Stimulated activated effector memory CD8-positive, alpha-beta T cell treated with anti-CD3 and anti-CD28 coated beads, Interleukin-12 subunit alpha, Interleukin-12 subunit beta, amount 100 ng/mL, for 72 hours (primary cell): ENCODE measurements around the gene CHMP1A.
"Not testable (repeated sequence)": the region's sequence is repeated elsewhere in the genome, so short reads cannot be mapped to it uniquely, and the experiment has no call there.

Experiments used
- ATAC-seq: fragments of 150-1000 bp; cut with Tn5 transposase; 2 replicates; pipeline ENCODE4 v1.10.0; 2021
- DNase-seq, 2 donors: peaks; one replicate each; pipeline ENCODE4 v3.0.0; 2021 to 2022; ENCODE audit warnings: low spot score in 2 of 2
- H3K27ac Mint-ChIP-seq: one replicate; pipeline ENCODE4 v1.8.0; 2022; ENCODE audit warnings: mild to moderate bottlenecking, mixed read lengths
- H3K36me3 Mint-ChIP-seq: one replicate; pipeline ENCODE4 v1.8.0; 2022; ENCODE audit warnings: mild to moderate bottlenecking, mixed read lengths
- H3K4me1 Mint-ChIP-seq: one replicate; pipeline ENCODE4 v1.8.0; 2022; ENCODE audit warnings: mixed read lengths
- H3K4me3 Mint-ChIP-seq: one replicate; pipeline ENCODE4 v1.8.0; 2022; ENCODE audit warnings: mild to moderate bottlenecking, mixed read lengths
- H3K9me3 Mint-ChIP-seq: one replicate; pipeline ENCODE4 v1.8.0; 2022; ENCODE audit warnings: mixed read lengths

Gene CHMP1A

DNA sequence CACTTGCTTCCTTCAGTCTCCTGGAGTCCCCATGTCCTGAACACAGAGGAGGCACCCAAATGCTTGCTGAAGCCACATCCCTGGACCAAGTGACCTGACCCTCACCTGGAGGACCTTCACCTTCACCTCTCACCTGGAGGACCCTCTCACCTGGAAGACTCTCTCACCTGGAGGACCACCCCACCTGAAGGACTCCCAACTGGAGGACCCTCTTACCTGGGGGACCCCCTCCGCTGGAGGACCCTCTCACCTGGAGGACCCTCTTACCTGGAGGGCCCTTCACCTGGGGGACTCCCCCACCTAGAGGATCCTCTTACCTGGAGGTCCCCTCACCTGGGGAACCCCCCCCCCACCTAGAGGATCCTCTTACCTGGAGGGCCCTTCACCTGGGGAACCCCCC lies 28.4 kb upstream of the CHMP1A start:
- peaks cover 26% of the 10 kb centered on the region for H3K4me1 Mint-ChIP-seq
- H3K36me3 Mint-ChIP-seq, result peaks cover 31% of the 10 kb centered on the region
- H3K9me3 Mint-ChIP-seq, result no peaks in the 10 kb centered on the region
- no peak overlapping the region for H3K27ac Mint-ChIP-seq
- ATAC-seq, result no peak
- peak overlapping the region; percentile 83 for H3K4me3 Mint-ChIP-seq
- no peak for DNase-seq

DNA sequence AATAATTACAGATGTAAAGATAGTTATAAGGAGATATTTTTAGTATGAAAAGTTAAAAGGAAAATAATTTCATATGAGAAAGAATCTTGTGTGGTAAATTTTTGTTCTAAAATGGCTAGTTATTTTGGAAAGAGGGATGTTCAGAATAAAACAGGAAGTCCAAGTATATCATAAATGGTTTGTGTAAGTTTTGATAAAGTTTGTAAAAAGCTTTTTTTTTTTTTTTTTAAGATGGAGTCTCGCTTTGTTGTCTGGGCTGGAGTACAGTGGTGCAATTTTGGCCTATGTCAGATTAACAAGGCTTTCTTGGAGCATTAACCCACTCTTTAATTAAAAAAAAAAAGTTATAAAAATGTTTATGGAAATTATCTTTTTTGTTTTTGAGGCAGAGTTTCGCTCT lies 20.8 kb upstream of the CHMP1A start:
- DNase-seq (no peak), ATAC-seq (no peak)
- no peak overlapping the region for H3K27ac Mint-ChIP-seq
- H3K36me3 Mint-ChIP-seq, result no peaks in the 10 kb centered on the region
- no peaks in the 10 kb centered on the region for H3K9me3 Mint-ChIP-seq
- H3K4me1 Mint-ChIP-seq, result no peaks in the 10 kb centered on the region
- H3K4me3 Mint-ChIP-seq, result no peak overlapping the region

DNA sequence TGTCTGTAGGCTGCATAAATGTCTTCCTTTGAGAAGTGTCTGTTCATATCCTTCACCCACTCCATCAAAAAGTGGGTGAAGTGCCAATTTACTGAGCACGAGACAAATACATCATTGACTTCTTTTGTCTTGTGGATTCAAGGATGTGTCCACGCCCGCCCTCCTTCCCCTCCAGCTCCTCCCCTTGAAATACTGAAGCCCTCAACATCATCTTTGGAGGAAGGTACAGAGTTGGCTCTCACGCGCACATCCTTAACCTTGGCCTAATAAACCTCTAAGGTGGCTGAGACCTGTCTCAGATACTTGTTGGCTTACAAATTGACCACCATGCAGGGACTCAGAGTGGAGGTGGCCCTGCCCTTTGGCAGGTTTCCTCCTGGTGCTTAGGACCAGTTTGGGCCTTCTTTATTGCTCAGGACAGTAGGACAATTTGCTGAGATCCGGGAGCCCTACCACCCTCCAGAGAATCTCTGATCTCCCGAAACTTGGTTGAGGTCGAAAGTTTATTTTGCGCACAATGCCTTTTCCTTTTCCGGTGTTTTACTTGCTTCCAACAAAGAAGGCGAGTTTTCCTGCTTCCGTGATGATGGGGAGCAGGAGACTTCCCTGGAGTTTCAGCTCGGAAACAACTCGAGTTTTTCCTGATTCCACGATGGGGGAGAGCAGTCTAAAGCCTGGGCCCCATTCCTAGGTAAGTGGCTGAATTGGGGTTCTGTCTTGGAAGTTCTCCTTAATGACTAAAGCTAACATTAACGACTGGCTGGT lies 14.9 kb upstream of the CHMP1A start:
- ATAC-seq (no peak), DNase-seq (no peak)
- Mint-ChIP-seq H3K36me3 (no peaks in the 10 kb centered on the region), H3K27ac (no peak overlapping the region), H3K4me1 (no peaks in the 10 kb centered on the region), H3K4me3 (no peak overlapping the region), H3K9me3 (no peaks in the 10 kb centered on the region)

DNA sequence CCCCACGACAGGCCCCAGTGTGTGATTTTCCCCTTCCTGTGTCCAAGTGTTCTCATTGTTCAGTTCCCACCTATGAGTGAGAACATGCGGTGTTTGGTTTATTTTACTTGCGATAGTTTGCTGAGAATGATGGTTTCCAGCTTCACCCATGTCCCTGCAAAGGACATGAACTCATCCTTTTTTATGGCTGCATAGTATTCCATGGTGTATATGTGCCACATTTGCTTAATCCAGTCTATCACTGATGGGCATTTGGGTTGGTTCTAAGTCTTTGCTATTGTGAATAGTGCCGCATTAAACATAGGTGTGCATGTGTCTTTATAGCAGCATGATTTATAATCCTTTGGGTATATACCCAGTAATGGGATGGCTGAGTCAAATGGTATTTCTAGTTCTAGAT lies 14.1 kb upstream of the CHMP1A start:
- DNase-seq, H3K9me3 Mint-ChIP-seq, H3K36me3 Mint-ChIP-seq, H3K27ac Mint-ChIP-seq, H3K4me3 Mint-ChIP-seq, ATAC-seq, H3K4me1 Mint-ChIP-seq: not testable (repeated sequence)

DNA sequence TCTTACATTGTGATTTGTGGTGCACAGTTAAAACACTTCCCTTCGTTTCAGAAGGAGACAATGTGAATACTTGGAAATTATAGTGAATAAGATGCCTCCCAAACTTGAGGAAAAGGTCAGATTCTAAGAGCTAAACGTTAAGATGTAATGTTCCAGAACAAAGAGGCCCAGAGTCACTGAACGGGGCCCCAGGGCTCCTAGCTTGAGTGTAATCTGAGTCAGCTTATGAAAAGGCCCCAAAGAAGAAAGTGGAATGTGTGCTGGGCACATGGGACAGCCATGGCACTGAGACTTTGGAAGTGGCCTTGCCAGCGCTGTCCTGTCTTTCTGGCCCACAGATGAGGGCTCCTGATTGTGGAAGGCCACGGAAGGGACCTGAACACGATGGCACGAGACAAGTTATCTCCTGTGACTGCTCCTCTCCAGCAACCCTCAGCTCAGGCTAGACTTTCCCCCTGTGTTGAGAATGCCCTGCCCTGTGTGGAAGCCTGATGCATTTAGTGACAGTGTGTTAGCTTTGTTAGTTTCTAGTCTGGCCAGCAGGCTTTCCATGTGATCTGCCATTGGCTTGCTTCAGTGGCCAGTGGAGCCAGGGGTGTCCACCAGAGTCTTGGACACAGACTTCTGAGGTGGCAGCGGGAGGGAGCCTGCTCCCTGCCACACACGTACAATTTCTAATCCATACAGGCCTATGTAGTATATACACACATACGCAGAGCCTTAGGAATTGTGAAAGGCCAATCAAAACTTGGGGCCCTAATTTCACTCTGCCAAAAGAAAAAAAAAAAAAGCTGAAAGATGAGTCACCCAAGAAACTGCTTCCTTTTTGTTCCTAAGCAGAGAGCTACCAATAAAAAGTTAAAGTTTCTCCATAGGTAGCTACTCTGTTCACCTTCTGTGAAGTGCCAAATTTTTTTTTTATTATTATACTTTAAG lies 13.3 kb upstream of the CHMP1A start:
- ATAC-seq (no peak), DNase-seq (no peak)
- H3K36me3 Mint-ChIP-seq, result no peaks in the 10 kb centered on the region
- no peak overlapping the region for H3K27ac Mint-ChIP-seq
- H3K4me3 Mint-ChIP-seq, result no peak overlapping the region
- no peaks in the 10 kb centered on the region for H3K4me1 Mint-ChIP-seq
- no peaks in the 10 kb centered on the region for H3K9me3 Mint-ChIP-seq

DNA sequence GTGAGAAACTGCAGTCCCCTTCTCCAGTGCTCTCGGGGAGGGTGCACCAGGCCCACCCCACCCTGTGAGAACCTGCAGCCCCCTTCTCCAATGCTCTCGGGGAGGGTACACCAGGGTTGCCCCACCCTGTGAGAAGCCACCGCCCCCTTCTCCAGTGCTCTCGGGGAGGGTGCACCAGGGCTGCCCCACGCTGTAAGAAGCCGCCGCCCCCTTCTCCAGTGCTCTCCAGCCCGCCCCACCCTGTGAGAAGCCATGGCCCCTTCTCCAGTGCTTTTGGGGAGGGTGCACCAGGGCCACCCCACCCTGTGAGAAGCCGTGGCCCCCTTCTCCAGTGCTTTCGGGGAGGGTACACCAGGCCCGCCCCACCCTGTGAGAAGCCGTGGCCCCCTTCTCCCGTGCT lies 12.2 kb upstream of the CHMP1A start:
- ATAC-seq (no peak), DNase-seq (no peak)
- no peaks in the 10 kb centered on the region for H3K4me1 Mint-ChIP-seq
- H3K4me3 Mint-ChIP-seq, result no peak overlapping the region
- H3K27ac Mint-ChIP-seq, result no peak overlapping the region
- no peaks in the 10 kb centered on the region for H3K36me3 Mint-ChIP-seq
- H3K9me3 Mint-ChIP-seq, result no peaks in the 10 kb centered on the region

DNA sequence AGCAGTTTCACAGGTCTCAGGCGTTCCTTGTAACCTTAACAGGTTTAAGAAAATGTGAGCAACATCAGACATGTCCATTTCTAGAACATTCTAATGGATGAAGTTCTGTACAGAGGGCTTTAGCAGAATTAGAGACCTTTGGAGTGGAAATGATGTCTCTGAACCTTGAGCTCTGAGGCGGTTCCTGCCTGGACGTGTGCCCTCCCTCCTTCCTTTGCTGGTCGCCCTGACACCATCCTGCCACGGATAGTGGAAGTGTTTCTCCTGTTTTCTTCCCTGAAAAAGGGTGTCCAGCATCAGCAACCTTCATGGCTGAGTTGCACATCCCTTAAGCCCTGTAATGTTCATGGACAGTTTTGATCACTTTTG lies 11.3 kb upstream of the CHMP1A start:
- no peak overlapping the region for H3K27ac Mint-ChIP-seq
- DNase-seq, result no peak
- no peak for ATAC-seq
- H3K36me3 Mint-ChIP-seq, result peaks cover 7% of the 10 kb centered on the region
- H3K4me1 Mint-ChIP-seq, result no peaks in the 10 kb centered on the region
- no peaks in the 10 kb centered on the region for H3K9me3 Mint-ChIP-seq
- no peak overlapping the region for H3K4me3 Mint-ChIP-seq

DNA sequence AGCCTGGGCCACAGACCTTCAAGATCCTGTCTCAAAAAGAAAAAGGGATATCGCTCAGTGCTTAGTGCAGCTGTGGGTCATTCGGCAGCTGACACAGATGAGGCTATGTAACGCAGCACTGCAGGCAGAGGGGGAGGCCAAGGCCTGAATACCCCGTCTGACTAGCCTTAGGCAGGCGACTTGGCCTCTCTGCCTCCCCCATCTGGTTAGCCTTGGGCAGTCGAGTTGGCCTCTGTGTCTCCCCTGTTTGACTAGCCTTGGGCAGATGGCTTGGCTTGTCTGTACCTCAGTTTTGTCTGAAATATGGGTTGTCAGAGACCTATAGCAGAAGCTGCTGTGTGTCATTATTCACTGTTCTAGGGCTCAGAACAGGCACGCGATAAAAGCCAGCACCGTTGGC lies 10.1 kb upstream of the CHMP1A start:
- H3K36me3 Mint-ChIP-seq, result peaks cover 18% of the 10 kb centered on the region
- no peaks in the 10 kb centered on the region for H3K9me3 Mint-ChIP-seq
- no peak overlapping the region for H3K4me3 Mint-ChIP-seq
- no peaks in the 10 kb centered on the region for H3K4me1 Mint-ChIP-seq
- DNase-seq (no peak), ATAC-seq (no peak)
- H3K27ac Mint-ChIP-seq, result no peak overlapping the region

DNA sequence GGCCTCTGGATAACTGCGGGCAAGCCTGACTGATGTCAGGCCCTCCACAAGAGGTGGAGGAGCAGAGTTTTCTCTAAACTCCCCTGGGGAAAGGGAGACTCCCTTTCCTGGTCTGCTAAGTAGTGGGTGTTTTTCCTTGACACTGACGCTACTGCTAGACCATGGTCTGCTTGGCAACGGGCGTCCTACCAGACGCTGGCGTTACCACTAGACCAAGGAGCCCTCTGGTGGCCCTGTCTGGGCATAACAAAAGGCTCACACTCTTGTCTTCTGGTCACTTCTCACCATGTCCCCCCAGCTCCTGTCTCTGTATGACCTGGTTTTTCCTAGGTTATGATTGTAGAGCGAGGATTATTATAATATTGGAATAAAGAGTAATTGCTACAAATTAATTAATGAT lies 9.5 kb upstream of the CHMP1A start:
- H3K4me1 Mint-ChIP-seq, DNase-seq, H3K9me3 Mint-ChIP-seq, H3K4me3 Mint-ChIP-seq, H3K27ac Mint-ChIP-seq, ATAC-seq: not testable (repeated sequence)
- peaks cover 25% of the 10 kb centered on the region for H3K36me3 Mint-ChIP-seq

DNA sequence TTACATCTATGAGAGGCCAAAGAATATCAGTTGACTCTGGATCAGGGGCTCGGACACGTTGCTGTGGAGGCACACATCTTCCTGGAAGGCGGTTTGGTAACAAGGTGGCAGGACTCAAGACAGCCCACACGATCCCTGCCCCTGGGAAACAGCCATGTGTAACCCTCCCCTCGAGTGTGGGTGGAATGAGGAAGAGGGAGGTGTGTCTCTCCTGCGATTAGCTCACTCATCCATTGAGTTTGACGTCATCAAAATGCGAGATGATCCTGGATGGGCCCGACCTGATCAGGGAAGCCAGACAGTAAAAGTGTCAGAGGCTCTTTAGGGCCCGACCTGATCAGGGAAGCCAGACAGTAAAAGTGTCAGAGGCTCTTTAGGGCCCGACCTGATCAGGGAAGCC lies 6.7 kb upstream of the CHMP1A start:
- H3K36me3 Mint-ChIP-seq, result peaks cover 46% of the 10 kb centered on the region
- not testable (repeated sequence) for H3K27ac Mint-ChIP-seq

DNA sequence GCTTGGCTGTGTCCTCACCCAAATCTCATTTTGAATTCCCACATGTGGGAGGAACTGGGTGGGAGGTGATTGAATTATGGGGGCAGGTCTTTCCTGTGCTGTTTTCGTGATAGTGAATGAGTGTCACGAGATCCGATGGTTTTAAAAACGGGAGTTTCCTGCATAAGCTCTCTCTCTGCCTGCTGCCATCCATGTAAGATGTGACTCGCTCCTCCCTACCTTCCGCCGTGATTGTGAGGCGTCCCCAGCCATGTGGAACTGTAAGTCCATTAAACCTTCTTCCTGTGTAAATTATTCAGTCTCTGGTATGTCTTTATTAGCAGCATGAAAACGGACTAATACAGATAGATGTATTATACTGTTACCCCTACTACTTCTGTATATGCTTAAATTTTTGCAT lies 3.7 kb upstream of the CHMP1A start:
- no peaks in the 10 kb centered on the region for H3K9me3 Mint-ChIP-seq
- no peak for DNase-seq
- no peak overlapping the region for H3K4me3 Mint-ChIP-seq
- H3K36me3 Mint-ChIP-seq, result peaks cover 50% of the 10 kb centered on the region
- no peak for ATAC-seq
- peak overlapping the region; percentile 11 for H3K27ac Mint-ChIP-seq
- peaks cover 28% of the 10 kb centered on the region for H3K4me1 Mint-ChIP-seq

More for the DNA sequence above, 6.7 kb upstream of the CHMP1A start:
- not testable (repeated sequence) for ATAC-seq, DNase-seq, H3K4me3 Mint-ChIP-seq, H3K9me3 Mint-ChIP-seq
- H3K4me1 Mint-ChIP-seq, result peaks cover 11% of the 10 kb centered on the region

DNA sequence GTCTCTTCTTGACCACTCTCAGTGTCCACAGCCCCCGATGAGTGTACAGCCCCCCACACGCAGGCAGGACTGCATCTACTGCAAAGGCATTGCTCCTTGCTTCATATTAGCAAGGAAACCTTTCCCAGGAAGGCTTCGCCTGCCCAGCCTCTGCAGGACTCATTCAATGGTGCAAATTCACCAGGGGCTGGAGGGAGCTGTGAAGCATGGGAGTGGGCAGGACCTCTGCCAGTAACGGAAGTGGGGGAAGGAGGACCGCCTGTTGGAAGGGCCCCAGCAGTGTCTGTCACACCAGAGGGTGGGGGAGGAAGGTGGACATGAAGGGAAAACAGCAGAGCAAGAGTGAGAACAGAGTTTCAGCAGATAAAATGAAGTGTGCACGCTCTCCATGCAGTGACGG lies 2.6 kb upstream of the CHMP1A start:
- Mint-ChIP-seq H3K36me3 (peaks cover 61% of the 10 kb centered on the region), H3K27ac (no peak overlapping the region), H3K4me3 (no peak overlapping the region), H3K4me1 (peaks cover 35% of the 10 kb centered on the region), H3K9me3 (no peaks in the 10 kb centered on the region)
- ATAC-seq (no peak), DNase-seq (no peak)

DNA sequence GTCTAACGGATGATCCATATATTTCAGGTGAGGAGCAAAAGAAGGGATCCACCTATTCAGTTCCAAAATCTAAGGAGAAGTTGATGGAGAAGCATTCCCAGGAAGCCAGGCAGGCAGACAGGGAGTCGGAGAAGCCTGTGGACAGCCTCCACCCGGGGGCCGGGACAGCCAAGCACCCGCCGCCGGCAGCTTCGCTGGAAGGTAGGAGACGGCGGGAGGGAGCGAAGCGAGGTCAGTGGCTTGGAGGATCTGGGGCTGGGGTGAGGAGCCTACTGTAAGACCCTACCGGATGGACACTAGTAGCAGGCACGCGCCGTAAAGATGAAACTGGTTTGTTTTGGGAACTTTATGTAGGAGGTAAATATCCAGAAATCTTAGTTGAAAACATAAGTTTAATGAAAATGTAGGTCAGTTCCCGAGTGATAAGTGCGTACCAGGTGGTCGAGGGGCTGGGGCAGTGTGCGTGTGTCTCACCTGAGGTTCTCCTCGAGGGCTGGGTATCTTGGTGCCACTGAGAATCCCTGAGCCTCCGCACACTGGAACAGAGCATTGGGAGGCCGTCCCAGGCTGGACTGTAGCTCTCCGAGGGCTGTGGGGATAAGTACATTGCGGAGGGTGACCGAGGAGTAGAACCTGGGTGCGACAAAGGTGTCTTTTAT lies 842 bp upstream of the CHMP1A start:
- Mint-ChIP-seq H3K9me3 (no peaks in the 10 kb centered on the region), H3K36me3 (peaks cover 68% of the 10 kb centered on the region), H3K4me3 (peak overlapping the region; percentile 88), H3K27ac (peak overlapping the region; percentile 94), H3K4me1 (peaks cover 37% of the 10 kb centered on the region)
- DNase-seq, result no peak
- ATAC-seq, result peak; percentile 33

DNA sequence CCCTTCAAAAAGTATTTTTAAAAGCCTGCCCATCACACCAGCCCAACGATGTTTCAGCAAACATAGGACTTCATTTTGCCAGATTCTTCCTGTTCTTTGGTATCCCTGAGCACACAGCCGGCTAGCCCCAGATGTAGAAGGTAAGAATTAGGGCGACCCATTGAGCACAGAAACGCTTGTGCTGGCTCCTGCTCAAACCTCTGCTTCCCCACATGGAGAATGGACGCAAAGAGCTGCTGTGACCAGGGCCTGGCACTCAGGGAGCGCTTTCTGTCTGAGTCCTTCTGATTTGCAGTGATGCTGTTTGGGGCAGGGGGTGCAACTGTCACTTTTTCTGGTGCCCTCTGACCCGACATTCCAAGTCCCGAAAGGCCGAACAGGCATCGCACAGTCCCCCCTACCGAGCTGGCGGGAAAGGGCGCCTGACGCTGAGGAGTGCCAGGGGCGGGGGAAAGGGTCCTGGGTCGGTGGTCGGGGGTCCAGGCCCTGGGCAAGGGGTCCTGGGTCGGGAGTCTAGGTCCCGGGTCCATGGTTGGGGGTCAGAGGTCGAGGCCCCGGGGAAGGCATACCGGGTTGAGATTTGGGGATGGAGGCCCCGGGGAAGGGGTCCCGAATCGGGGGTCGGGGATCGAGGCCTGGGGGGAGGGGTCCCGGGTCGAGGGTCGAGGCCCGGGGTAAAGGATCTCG lies 930 bp downstream of the CHMP1A start:
- peak overlapping the region; percentile 94 for H3K27ac Mint-ChIP-seq
- H3K9me3 Mint-ChIP-seq, result no peaks in the 10 kb centered on the region
- peaks cover 60% of the 10 kb centered on the region for H3K36me3 Mint-ChIP-seq
- ATAC-seq, result no peak
- DNase-seq, result no peak
- H3K4me3 Mint-ChIP-seq, result peak overlapping the region; percentile 88
- peaks cover 37% of the 10 kb centered on the region for H3K4me1 Mint-ChIP-seq

DNA sequence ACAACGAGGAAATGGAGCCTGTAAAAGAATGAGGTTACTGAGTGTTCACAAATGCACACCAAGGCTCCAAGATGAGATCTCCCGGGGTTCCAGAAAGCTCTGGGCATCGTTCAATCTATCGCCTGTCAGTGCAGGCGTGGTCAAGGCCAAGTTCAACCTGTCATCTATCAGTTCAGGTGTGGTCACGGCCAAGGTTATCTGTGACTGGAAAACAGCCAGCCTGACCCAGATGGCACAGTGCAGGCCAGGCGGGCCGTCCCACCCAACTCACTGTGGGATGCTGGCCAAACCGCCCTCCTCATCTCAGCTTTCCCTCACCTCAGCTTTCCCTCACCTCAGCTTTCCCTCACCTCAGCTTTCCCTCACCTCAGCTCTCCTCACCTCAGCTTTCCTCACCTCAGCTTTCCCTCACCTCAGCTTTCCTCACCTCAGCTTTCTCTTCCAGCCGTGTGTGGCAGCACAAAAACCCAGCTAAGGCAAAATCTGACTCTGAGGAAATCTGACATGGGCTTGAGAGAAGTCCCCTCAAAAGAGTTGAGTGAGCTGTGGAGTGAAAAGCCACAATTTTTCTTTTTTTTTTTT lies 2.4 kb downstream of the CHMP1A start:
- Mint-ChIP-seq H3K36me3 (peaks cover 55% of the 10 kb centered on the region), H3K4me3 (no peak overlapping the region), H3K9me3 (no peaks in the 10 kb centered on the region), H3K4me1 (peaks cover 29% of the 10 kb centered on the region), H3K27ac (peak overlapping the region; percentile 94)
- DNase-seq (no peak), ATAC-seq (no peak)
